ENCODE measurements around the gene CAPN1. TPM values are rescaled to one million over a fixed set of nuclear protein-coding genes. Genes with fewer than 3 reads are reported as not detected.

Gene CAPN1
- total and polyA plus RNA-seq, 9 of the 15 experiments (the other 6 are each of a cell fraction or from before 2014, with no cell fraction given): 3.5 to 199 (median 61.6) TPM

GRCh38 chr11:65134952-65135632, 46.6 kb upstream of the CAPN1 start (continued):
- TF ChIP-seq GTF2B (IDR thresholded peaks at IDR 0.05; ENCODE audit: extremely low read depth, insufficient read length) (no peak), ZNF766 (CRISPR knock-in tag; conservative IDR thresholded peaks at IDR 0.05) (no peak; the same call in none of the 2 replicates), ZFP36 (IDR thresholded peaks at IDR 0.05; ENCODE audit: low read depth, low read length, partially characterized antibody) (no peak), ZNF764 (CRISPR knock-in tag; IDR thresholded peaks at IDR 0.05; ENCODE audit: low read depth) (no peak), MEF2D (tag; conservative IDR thresholded peaks at IDR 0.05; ENCODE audit: low read depth) (no peak), MCM3 (IDR thresholded peaks at IDR 0.05) (no peak), ZMIZ1 (IDR thresholded peaks at IDR 0.05; ENCODE audit: low read depth in 2 of 2, low read length in 2 of 2) (no peak), SOX6 (IDR thresholded peaks at IDR 0.05) (no peak), ARNT (IDR thresholded peaks at IDR 0.05) (peak in 1 of 2 experiments; percentile 84; a peak in 1 of 4 replicates), IRF1 (CRISPR knock-in tag; IDR thresholded peaks at IDR 0.05; ENCODE audit: borderline replicate concordance) (no peak), HNRNPL (IDR thresholded peaks at IDR 0.05; ENCODE audit: low read depth, low read length) (no peak), BHLHE40 (IDR thresholded peaks at IDR 0.05; ENCODE audit: low read length) (peak; percentile 68; the same call in 1 of the 2 replicates), CHD4 (IDR thresholded peaks at IDR 0.05; ENCODE audit: insufficient read depth, insufficient replicate concordance, low read depth, low read length, poor library complexity, severe bottlenecking) (no peak), MAFF (IDR thresholded peaks at IDR 0.05; ENCODE audit: low read length) (no peak), SETDB1 (IDR thresholded peaks at IDR 0.05; ENCODE audit: low read length) (no peak), ZNF511 (CRISPR knock-in tag; IDR thresholded peaks at IDR 0.05) (peak; percentile 63; the same call in 1 of the 2 replicates), POLR3G (IDR thresholded peaks at IDR 0.05; ENCODE audit: extremely low read depth, insufficient read length, insufficient replicate concordance) (no peak), ZNF280B (CRISPR knock-in tag; IDR thresholded peaks at IDR 0.05) (no peak), KDM2B (CRISPR knock-in tag; IDR thresholded peaks at IDR 0.05) (no peak), CHD1 (IDR thresholded peaks at IDR 0.05; ENCODE audit: low read length) (no peak), CBX1 (IDR thresholded peaks at IDR 0.05; ENCODE audit: low read depth) (no peak), TAF15 (IDR thresholded peaks at IDR 0.05; ENCODE audit: low read depth, low read length) (no peak)

Measured in K562 (cell line).